HG02943 (cell line): ENCODE results near the gene ANTXRL.
"Not testable (repeated sequence)": the region's sequence is repeated elsewhere in the genome, so short reads cannot be mapped to it uniquely, and the experiment has no call there.

Experiments used
- ATAC-seq: cut with Tn5 transposase; IDR thresholded peaks from one replicate; pipeline ENCODE4 v1.9.1; 2021; ENCODE audit warnings: mild to moderate bottlenecking, low read depth, moderate library complexity; ENCODE audit not compliant: unreplicated experiment

ANTXRL gene

GRCh38 chr10:46326971-46327370, 40.2 kb downstream of the ANTXRL start:
- no peak for ATAC-seq

GRCh38 chr10:46327685-46328084, 40.9 kb downstream of the ANTXRL start:
- no peak for ATAC-seq

- ATAC-seq, result no peak
These were observed 42.3 kb downstream of the ANTXRL start for GRCh38 chr10:46328853-46329689.

- no peak for ATAC-seq
These were observed 42.9 kb downstream of the ANTXRL start for GRCh38 chr10:46329690-46330016.

- no peak for ATAC-seq
These were observed 44.1 kb downstream of the ANTXRL start for GRCh38 chr10:46330894-46331293.

- ATAC-seq, result not testable (repeated sequence)
These were observed 78.7 kb downstream of the ANTXRL start for GRCh38 chr10:46365484-46365883.

- not testable (repeated sequence) for ATAC-seq
These were observed 80.4 kb downstream of the ANTXRL start for GRCh38 chr10:46367209-46367608.

- ATAC-seq, result not testable (repeated sequence)
These were observed 81.0 kb downstream of the ANTXRL start for GRCh38 chr10:46367666-46368240.

- not testable (repeated sequence) for ATAC-seq
These were observed 82.2 kb downstream of the ANTXRL start for GRCh38 chr10:46368956-46369355.

GRCh38 chr10:46374410-46374809, 87.6 kb downstream of the ANTXRL start:
- ATAC-seq, result not testable (repeated sequence)

- ATAC-seq, result not testable (repeated sequence)
These were observed 88.6 kb downstream of the ANTXRL start, which contains the start of gene ANXA8L1 for GRCh38 chr10:46375406-46375805. Gene ANXA8L1, plus strand, starts transcription at chr10:46375776. Its CDS starts 76 bp downstream, at chr10:46375852.

- ATAC-seq, result not testable (repeated sequence)
These were observed 90.2 kb downstream of the ANTXRL start for GRCh38 chr10:46377022-46377421.

- ATAC-seq, result not testable (repeated sequence)
These were observed 90.9 kb downstream of the ANTXRL start for GRCh38 chr10:46377651-46378050.

GRCh38 chr10:46378108-46378507, 91.3 kb downstream of the ANTXRL start:
- ATAC-seq, result not testable (repeated sequence)

- ATAC-seq, result not testable (repeated sequence)
These were observed 92.5 kb downstream of the ANTXRL start for GRCh38 chr10:46379233-46379848.
